Measurements from ENCODE around the gene TTN. TPM values are rescaled to one million over a fixed set of nuclear protein-coding genes. Genes with fewer than 3 reads are reported as not detected.

Gene TTN
- total RNA-seq, 1 donor from 2014 or later: 12.2 TPM

DNA sequence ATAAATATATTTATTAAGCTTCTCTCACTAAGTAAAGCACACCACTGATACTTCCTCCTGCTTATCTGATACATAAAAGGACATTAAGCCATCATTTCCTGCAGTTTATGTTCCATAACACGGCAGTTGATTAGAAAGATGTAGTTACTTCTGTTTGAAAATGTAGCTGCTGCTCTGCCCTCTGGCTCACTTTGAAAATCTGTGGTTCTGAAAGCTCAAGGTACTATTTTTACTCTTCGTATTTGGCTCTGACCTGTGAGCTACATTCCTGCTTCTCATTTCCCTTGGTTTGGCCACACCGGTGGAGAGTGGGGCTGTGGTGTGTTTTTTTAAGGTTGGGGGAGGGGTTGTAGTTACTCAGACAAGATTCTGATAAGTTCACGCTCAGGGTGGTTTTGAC is 12.8 kb upstream of the TTN start:
- Mint-ChIP-seq H3K36me3 (ENCODE audit: insufficient read depth) (no peaks in the 10 kb centered on the region), H3K4me3 (ENCODE audit: low read depth) (no peak overlapping the region), H3K27me3 (no peaks in the 10 kb centered on the region), H3K27ac (no peak overlapping the region), H3K9me3 (ENCODE audit: low read depth) (no peaks in the 10 kb centered on the region), H3K4me1 (ENCODE audit: low read depth) (no peaks in the 10 kb centered on the region)
- TF ChIP-seq, protein P1, sequence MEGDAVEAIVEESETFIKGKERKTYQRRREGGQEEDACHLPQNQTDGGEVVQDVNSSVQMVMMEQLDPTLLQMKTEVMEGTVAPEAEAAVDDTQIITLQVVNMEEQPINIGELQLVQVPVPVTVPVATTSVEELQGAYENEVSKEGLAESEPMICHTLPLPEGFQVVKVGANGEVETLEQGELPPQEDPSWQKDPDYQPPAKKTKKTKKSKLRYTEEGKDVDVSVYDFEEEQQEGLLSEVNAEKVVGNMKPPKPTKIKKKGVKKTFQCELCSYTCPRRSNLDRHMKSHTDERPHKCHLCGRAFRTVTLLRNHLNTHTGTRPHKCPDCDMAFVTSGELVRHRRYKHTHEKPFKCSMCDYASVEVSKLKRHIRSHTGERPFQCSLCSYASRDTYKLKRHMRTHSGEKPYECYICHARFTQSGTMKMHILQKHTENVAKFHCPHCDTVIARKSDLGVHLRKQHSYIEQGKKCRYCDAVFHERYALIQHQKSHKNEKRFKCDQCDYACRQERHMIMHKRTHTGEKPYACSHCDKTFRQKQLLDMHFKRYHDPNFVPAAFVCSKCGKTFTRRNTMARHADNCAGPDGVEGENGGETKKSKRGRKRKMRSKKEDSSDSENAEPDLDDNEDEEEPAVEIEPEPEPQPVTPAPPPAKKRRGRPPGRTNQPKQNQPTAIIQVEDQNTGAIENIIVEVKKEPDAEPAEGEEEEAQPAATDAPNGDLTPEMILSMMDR (IDR thresholded peaks at IDR 0.05; ENCODE audit: unreplicated experiment): no peak
- no peak for DNase-seq (ENCODE audit: low spot score, unreplicated experiment)

DNA sequence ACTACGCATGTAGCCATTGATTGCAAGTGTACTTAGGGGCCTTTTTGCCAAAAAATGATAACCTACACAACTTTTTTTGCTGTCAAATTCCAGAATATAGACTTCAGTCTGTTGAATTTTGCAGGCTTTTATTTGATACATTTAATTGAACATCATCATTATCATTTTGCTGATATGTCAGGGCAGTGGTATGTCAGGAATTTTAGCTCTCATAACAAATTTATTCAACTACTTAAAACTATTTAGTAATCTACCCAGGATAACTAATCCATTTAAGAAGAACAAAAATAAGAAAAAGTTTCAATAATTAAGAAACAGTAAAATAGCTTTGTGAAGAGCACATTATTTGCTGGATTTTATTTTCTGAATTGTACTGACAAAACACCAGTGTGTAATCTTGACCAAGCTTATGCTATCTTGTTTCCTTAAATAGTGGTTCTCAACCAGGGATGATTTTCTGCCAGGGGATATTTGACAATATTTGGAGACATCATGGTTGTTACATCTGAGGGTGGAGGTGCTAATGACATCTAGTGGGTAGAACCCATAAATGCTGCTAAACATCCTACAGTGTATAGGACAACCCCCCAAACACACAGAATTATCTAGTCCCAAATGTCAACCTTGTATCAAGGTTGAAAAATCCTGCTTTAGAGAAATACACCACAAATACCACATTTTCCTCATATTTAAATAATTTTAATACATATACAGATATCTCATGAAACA is 12.1 kb upstream of the TTN start:
- Mint-ChIP-seq H3K4me3 (ENCODE audit: low read depth) (no peak overlapping the region), H3K27ac (no peak overlapping the region), H3K36me3 (ENCODE audit: insufficient read depth) (no peaks in the 10 kb centered on the region), H3K27me3 (no peaks in the 10 kb centered on the region), H3K4me1 (ENCODE audit: low read depth) (no peaks in the 10 kb centered on the region), H3K9me3 (ENCODE audit: low read depth) (no peaks in the 10 kb centered on the region)
- DNase-seq (ENCODE audit: low spot score, unreplicated experiment): no peak
- TF ChIP-seq, protein P1 (IDR thresholded peaks at IDR 0.05; ENCODE audit: unreplicated experiment): no peak

DNA sequence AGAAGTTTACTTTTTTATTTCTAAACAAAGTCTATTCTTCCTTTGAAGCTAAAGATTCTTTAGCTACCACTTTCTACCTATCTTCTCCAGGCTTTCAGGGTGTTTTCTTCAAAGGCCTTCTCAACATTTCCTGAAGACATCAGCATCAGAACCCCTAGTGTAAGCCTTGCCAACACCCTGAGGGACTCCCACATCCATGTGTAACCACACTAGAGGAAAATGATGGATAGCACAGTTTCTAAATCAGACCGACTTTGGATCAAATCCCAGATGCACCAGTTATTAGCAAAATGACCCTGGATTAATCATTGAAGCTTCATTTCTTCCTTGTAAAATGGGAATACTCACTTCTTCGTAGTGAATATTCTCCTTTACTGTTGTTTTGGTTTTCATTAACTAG is 4.7 kb upstream of the TTN start:
- no peaks in the 10 kb centered on the region for H3K27me3 Mint-ChIP-seq
- peaks cover 4% of the 10 kb centered on the region for H3K4me1 Mint-ChIP-seq (ENCODE audit: low read depth)
- no peaks in the 10 kb centered on the region for H3K9me3 Mint-ChIP-seq (ENCODE audit: low read depth)
- no peaks in the 10 kb centered on the region for H3K36me3 Mint-ChIP-seq (ENCODE audit: insufficient read depth)
- H3K4me3 Mint-ChIP-seq (ENCODE audit: low read depth): no peak overlapping the region
- DNase-seq (ENCODE audit: low spot score, unreplicated experiment): no peak
- TF ChIP-seq, protein P1 (IDR thresholded peaks at IDR 0.05; ENCODE audit: unreplicated experiment): no peak
- H3K27ac Mint-ChIP-seq: no peak overlapping the region

DNA sequence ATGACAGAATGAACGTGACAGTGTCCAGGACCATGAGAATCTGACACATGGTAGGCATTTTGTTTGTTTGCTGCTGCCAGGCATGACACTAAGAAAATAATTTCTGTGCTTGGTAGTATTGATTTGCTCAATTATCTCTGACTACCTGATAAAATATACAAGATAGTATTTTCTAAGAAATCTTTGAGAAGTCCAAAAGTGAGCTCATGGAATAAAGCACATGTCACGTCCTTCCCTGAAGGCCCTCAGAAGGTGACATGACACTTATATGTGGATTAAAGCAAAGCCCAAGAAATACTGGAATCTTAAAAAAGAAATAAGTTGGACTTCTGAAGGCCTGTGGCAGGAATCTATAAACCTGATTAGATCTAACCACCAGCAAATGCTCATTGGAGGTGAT is 3.8 kb upstream of the TTN start:
- Mint-ChIP-seq H3K27me3 (no peaks in the 10 kb centered on the region), H3K36me3 (ENCODE audit: insufficient read depth) (no peaks in the 10 kb centered on the region), H3K4me3 (ENCODE audit: low read depth) (no peak overlapping the region), H3K9me3 (ENCODE audit: low read depth) (no peaks in the 10 kb centered on the region), H3K4me1 (ENCODE audit: low read depth) (peaks cover 5% of the 10 kb centered on the region), H3K27ac (no peak overlapping the region)
- no peak for DNase-seq (ENCODE audit: low spot score, unreplicated experiment)
- TF ChIP-seq, protein P1 (IDR thresholded peaks at IDR 0.05; ENCODE audit: unreplicated experiment): no peak

DNA sequence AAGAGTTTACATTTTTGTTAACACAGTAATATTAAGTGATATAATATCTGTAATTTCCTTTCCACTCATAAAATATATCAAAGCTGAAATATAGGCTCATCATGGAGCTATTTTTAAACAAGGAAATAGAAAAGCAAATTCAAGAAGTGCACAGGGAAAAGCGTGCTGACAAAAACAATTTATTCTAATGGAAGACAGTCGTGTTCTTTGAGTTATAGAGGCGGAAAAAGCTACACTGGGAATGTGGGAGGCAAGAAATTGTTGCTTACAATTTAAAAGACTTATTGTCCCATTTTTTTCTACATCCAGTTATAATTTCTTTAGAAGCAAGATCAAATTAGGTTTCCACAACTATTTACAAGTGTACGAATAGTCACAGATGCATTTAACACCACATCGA is 3.2 kb upstream of the TTN start:
- Mint-ChIP-seq H3K4me1 (ENCODE audit: low read depth) (peaks cover 5% of the 10 kb centered on the region), H3K27ac (no peak overlapping the region), H3K36me3 (ENCODE audit: insufficient read depth) (no peaks in the 10 kb centered on the region), H3K9me3 (ENCODE audit: low read depth) (no peaks in the 10 kb centered on the region), H3K4me3 (ENCODE audit: low read depth) (no peak overlapping the region), H3K27me3 (no peaks in the 10 kb centered on the region)
- TF ChIP-seq, protein P1 (IDR thresholded peaks at IDR 0.05; ENCODE audit: unreplicated experiment): no peak
- no peak for DNase-seq (ENCODE audit: low spot score, unreplicated experiment)

Measured in progenitor cell of endocrine pancreas (in vitro differentiated cells).